GM12864 (cell line): Measurements from ENCODE around the gene FAM20C.

ENCODE experiments used
- DNase-seq: peaks from one replicate; pipeline ENCODE4 v3.0.0-alpha.2; 2011; ENCODE audit warnings: low read depth
- H3K4me3 ChIP-seq: 2 replicates; pipeline ENCODE4 v1.5.1; 2011; ENCODE audit warnings: mild to moderate bottlenecking, low read depth, low read length, control low read depth
- TF ChIP-seq, protein P1 (sequence below): IDR thresholded peaks from 2 replicates; pipeline ENCODE4 v1.5.1; 2011; ENCODE audit warnings: low read depth, mild to moderate bottlenecking, moderate library complexity, low read length, control low read depth, inconsistent platforms; ENCODE audit errors: missing control alignments

The FAM20C gene

DNA sequence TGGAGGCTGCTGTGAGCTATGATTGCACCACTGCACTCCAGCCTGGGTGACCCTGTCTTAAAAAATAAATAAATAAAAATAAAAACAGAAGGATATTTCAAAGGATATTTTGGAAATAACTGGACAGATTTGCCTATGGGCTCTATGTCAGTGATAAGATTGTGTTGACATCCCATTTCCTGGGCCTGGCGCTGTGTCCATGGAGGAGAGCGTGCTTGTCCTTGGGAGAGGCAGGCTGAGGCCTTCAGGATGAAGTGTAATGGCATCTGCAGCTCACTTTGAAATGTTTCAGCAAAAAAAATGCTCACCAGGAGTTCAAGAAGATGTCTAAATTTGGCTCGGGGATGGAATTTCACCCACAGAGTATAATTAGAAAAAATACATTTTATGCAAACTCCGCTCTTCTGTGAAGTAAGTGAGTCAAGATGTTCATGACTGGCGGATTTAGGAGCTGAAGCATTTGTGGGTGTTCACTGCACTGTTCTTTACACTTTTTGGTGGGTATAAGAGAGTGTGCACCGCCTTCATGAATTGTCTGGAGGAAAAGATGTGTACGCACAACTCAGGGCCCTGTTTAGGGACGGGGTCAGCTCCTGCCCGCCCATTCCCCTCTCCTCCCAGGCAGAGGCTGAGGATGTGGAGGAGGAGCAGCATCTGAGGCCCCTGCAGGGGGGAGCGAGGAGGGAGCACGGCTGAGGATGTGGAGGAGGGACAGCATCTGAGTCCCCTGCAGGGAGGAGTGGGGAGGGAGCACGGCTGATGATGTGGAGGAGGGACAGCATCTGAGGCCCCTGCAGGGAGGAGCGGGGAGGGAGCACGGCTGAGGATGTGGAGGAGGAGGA, 79.1 kb downstream of the FAM20C start:
- H3K4me3 ChIP-seq: no peak overlapping the region
- TF ChIP-seq, protein P1, sequence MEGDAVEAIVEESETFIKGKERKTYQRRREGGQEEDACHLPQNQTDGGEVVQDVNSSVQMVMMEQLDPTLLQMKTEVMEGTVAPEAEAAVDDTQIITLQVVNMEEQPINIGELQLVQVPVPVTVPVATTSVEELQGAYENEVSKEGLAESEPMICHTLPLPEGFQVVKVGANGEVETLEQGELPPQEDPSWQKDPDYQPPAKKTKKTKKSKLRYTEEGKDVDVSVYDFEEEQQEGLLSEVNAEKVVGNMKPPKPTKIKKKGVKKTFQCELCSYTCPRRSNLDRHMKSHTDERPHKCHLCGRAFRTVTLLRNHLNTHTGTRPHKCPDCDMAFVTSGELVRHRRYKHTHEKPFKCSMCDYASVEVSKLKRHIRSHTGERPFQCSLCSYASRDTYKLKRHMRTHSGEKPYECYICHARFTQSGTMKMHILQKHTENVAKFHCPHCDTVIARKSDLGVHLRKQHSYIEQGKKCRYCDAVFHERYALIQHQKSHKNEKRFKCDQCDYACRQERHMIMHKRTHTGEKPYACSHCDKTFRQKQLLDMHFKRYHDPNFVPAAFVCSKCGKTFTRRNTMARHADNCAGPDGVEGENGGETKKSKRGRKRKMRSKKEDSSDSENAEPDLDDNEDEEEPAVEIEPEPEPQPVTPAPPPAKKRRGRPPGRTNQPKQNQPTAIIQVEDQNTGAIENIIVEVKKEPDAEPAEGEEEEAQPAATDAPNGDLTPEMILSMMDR: no peak
- no peak for DNase-seq

DNA sequence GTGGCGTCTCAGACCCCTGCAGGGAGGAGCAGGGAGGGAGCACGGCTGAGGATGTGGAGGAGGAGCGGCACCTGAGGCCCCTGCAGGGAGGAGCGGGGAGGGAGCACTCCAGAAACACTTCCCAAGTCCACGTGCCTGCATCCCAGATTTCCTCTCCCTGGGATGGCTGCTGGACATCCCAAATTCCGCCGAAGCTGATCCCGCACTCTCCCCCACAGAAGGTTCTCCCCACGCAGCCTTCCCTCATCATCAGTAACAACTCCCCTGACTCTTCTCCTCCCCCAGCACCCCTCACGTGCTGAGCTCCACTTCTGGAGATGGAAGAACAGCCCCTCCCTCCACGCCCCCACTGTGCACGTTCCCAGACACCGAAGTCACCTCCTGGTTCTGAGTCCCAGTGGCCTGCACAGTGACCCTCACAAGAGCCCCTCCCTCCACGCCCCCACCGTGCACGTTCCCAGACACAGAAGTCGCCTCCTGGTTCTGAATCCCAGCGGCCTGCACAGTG, 79.8 kb downstream of the FAM20C start:
- no peak for DNase-seq
- TF ChIP-seq, protein P1: no peak

DNA sequence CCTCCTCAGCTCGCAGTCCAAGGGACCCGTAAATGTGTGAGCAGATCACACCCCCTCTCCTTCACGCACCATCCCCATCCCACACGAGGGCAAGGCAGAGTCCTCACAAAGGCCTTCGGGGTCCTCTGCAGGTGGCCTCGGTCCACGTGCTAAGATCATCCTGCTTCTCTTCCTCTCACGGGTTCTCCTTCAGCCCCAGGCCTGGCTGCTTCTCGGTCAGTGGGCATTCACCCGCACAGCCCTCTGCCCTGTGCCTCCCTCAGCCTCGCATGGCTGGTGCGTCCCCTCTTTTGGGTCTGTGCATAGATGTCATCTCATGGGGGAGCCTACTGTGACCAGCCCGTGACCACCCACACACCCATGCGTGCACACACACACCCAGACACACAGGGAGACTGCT, 80.3 kb downstream of the FAM20C start:
- TF ChIP-seq, protein P1: no peak
- H3K4me3 ChIP-seq: no peak overlapping the region
- no peak for DNase-seq

More for the DNA sequence above, 79.8 kb downstream of the FAM20C start:
- H3K4me3 ChIP-seq: no peak overlapping the region

DNA sequence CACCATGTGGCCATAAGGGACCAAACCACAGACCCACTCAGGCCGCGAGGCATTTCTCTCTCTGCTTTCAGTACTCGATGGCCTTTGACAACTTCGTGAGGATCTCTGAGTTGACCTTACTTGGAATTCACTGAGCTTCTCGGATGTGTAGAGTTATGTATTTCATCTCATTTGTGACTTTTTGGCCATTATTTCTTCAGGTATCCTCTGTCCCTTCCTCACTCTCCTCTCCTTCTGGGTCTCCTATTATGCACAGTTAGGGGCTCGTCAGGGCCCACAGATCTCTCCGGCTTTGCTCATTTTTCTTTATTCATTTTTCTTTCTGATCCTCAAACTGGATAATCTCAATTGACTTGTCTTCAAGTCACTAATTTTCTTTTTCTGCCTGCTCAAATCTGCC, 81.0 kb downstream of the FAM20C start:
- no peak for DNase-seq
- TF ChIP-seq, protein P1: no peak
- H3K4me3 ChIP-seq: no peak overlapping the region

DNA sequence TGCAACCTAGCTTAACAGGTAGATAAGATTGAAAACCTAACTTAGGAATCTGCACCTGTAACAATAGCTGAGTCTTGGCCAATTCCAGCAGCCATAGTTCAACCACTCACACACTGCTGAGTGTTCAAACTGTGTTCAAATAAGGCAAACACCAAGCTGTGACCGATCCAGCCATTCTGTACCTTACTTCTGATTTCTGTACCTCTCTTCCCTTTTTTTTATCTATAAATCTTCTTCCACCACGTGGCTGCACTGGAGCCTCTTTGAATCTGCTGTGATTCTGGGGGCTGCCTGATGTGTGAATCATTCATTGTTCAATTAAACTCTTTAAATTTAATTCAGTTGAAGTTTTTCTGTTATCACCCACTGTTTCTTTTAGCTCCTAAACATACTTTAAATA, 81.9 kb downstream of the FAM20C start:
- TF ChIP-seq, protein P1: no peak
- no peak for DNase-seq
- H3K4me3 ChIP-seq: no peak overlapping the region

DNA sequence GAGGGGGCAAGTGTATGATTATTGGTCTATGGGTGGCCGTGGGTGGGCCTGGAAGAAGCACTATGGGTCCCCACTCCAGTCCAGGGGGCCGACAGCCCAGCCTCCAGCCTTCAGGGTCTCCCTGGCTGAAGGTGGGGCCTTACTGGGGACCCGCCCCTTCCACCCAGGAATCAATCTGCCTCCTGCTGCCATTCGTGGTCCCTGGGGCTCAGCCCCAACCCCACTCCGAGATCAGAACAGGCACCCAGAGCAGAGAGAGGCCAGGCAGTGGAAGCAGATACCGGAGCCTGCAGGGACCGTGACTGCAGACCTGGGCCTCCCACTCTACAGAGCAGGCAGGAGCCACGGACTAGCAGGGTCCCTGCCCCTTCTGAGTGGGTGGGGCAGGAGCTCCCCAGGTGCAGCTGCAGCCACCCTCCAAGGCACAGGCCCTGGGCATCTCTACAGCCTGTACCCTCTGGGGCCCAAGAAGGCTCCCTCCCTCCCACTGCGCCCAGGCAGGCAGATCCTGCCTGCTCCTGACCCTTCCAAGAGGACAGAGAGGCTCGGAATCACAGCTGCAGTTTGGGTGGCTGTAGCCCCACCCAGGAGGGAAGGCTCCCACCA, 84.0 kb downstream of the FAM20C start:
- no peak for DNase-seq
- TF ChIP-seq, protein P1: no peak
- H3K4me3 ChIP-seq: no peak overlapping the region

DNA sequence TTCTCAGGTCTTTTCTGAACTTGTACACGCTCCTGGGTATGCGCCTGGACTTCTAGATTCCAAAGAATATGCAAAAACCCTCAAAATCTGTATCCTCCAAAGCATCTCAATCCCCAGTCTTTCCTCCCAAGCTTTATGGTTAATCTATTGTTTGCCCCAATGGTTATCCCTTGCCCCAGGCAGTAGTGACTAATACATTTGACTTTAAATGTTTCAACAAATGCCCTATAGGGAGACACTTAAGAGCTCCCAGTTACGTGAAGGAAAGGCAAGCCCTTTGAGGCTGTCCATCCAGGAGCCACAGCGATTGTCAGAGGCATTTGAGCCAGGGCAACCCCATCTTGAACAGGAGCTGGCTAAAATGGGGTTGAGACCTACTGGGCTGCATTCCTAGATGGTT, 84.9 kb downstream of the FAM20C start:
- DNase-seq: no peak
- no peak overlapping the region for H3K4me3 ChIP-seq
- TF ChIP-seq, protein P1: no peak
